Stimulated activated CD4-positive, alpha-beta T cell treated with anti-CD3 and anti-CD28 coated beads, Interleukin-1b, Interleukin-23, amount 100 ng/mL, for 4 hours (primary cell): ENCODE results near the gene PSPH.

ENCODE experiments used
- DNase-seq, 2 donors: peaks; one replicate each; pipeline ENCODE4 v3.0.0-alpha.2; 2020; ENCODE audit warnings: low read depth in 2 of 2

PSPH gene

DNA sequence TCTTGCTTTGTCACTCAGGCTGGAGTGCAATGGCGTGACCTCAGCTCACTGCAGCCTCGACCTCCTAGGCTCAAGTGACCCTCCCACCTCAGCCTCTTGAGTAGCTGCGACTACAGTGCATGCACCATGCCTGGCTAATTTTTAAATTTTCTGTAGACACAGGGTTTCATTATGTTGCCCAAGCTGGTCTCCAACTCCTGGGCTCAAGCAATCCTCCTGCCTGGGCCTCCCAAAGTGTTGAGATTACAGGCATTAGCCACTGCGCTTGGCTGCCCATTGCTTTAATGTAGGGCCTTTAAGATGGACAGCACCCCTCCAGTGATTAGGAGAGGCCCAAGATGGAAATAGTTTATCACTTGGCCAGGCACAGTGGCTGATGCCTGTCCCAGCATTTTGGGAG, 47.5 kb downstream of the PSPH start:
- DNase-seq: no peak

DNA sequence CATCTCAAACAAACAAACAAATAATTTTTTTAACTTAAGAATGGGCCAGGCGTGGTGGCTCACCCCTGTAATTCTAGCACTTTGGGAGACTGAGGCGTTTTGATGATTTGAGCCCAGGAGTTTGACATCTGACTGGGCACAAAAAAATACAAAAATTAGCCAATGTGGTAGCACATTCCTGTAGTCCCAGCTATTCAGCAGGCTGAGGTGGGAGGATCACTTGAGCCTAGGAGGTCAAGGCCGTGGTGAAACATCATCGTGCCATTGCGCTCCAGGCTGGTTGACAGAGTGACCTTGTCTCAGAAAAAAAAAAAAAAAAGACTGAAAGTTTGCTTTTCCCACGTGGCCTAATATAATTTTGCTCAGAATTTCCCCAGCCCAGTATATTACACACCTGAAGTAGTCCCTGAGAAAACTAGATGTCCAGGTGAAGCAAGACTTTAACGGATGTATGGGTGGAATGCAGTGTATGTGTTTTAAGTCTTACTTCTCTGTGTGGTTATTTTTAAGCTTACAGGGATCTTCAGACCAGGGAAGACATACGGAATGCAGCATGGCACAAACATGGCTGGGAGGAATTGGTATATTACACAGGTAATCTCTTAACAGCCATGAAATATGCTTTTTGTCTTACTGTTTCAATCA, 54.3 kb downstream of the PSPH start:
- DNase-seq: no peak

DNA sequence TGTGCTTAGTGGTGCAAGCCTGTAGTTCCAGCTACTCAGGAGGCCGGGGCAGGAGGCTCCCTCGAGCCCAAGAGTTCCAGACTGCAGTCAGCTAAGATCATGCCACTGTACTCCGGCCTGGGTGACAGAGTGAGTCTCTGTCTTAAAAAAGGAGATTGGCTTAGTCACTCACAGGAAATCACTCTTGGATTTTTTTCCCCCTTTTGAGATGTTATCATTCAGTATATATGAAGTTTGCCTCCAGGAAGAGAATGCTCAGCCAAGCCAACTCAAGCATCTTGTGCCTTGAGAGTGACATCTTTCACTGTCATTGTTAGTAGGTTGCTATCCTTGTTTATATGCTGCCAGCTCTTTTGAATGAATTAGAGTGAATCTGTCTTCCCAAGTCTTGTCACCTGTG, 58.9 kb downstream of the PSPH start:
- DNase-seq: no peak

DNA sequence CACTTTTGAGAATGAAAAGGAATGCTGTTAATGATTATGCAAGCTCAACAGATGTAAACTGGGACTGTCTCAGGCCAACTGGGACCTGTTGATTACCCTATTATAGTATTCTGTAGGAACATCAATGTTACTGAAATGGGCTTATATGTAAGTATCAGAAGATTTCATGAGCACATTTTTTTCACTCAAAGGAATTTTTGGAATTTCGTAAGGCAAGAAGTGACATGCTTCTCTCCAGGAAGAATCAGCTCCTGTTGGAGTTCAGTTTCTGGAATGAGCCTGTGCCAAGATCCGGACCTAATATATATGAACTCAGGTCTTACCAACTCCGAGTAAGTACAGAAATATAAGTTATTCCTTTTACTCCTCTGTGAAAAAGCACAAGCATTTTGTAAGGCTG, 67.7 kb downstream of the PSPH start:
- no peak for DNase-seq

DNA sequence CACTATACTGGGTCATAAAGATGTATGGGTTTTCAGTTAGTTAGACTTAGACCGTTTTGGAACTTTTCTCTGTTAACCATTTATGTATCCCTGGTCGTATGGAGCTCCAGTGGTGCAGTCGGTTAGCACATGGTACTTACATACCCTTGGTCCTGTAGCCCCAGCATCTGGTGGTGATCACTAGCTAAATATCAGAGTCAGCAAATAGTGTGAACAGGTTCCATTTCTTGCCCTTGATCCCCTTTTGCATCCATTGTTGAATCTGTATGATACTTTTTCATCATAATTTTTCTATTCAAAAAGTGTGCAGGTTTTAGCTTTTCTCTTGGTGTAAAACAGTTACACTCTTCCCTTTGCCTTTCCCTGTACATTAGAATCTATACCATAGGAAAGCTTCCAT, 71.0 kb downstream of the PSPH start:
- no peak for DNase-seq

DNA sequence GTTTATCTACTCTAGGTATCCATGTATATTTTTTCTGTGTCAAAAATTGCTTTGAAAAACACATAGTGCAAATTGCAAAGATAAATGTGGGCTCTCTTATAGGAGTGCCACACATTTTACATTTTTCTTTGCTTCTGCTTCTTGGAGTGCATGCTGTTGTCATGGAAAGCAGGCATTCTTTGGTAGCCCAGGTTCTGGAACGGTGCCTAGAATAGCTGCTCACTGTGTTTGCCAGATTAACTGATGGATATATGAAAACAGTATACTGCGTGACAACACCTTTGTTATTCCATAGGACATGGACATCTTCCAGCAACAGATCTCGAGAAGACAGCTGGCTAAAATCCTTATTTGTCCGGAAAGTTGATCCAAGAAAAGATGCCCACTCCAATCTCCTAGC, 73.4 kb downstream of the PSPH start:
- no peak for DNase-seq

DNA sequence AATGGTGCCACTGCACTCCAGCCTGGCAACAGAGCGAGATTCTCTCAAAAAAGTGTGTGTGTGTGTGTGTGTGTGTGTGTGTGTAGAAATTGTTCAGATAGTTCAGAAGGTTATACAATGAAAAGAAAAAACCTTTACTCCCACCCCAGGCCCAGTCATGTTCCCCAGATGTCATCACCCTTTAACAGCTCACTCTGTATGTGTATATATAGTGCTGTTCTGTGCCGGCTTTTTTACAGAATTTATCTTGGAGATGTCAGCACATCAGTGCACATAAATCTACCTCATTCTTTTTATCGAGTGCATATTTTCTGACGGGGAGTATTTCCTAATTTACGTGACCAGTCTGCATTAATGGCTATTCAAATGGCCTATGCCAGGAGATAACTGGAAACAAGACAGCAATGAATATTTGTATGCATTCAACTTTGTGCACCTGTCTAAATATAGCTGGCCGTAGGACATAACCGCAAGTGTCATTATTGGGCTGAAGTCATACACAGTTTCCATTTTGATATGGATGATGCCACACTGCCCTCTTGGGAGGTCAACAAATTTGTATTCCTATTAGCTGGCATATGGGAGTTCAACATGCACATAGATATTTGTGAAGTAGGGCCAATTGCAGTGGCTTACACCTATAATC, 75.1 kb downstream of the PSPH start:
- no peak for DNase-seq

DNA sequence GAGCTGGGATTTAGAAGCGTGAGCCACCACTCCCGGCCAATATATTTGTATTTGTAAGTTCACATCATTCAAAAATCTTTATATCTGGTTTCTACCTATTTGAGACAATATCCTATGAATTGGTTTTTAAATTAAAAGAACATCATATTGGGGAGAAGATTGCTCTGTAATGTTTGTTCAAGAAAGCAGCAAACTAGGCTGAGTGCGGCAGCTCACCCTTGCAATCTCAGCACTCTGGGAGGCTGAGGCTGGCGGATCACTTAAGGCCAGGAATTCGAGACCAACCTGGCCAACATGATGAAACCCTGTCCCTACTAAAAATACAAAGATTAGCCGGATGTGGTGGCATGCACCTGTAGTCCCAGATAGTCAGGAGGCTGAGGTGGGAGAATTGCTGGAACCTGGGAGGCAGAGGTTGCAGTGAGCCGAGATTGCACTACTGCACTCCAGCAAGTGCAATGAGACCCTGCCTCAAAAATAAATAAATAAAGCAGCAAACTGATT, 77.4 kb downstream of the PSPH start:
- no peak for DNase-seq

DNA sequence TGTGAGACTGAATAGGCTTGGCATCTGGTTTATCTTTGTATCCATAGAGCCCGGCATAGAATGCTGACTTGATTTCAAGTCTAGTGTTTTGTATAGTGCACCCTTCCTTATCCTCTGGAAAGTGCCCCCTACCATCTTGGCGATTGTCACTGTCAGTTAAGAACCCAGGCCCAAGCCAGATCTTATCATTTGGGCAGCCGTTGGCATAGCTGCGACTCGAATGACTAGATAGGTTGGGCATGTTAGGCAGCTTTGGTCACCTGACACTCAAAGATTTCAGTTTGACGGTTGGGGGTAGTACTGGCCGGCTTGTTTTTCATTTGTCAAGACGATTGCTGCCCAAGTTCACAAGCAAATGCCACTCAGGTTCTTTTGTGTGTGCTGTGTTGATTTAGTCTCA, 80.3 kb downstream of the PSPH start:
- no peak for DNase-seq

DNA sequence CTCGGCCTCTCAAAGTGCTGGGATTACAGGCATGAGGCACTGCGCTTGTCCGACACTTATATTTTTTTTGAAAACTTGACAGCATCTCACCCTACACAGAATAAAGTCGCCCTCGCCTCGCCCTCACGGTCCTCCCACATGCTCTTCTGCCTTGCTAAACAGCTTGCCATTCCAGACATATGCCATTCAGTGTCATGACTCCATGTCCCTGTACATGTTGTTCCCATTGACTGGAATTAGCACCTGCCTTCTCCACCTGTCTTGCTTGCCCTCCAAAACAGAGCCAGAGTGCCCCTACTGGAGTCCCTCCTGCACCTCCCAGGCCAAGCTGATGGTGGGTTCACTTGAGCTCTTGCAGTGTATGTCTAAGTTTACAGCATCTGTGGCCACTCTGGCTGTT, 80.7 kb downstream of the PSPH start:
- DNase-seq: no peak

DNA sequence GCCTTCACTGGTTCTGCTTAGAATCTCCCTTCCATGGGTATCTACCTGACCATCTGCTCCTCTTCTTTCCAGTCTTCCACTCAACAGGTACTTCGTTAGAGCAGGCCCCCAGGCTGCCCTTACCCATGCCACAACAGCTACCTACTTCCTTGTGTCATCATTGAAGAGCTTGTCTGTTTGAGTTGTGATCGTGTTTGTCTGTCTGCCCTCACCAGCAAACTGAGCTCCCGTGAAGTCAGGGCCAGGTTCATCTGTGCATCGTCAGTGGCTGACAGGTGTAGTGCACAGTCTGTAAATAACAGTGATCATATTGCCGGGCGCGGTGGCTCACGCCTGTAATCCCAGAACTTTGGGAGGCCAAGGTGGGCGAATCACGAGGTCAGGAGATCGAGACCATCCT, 81.9 kb downstream of the PSPH start:
- DNase-seq: no peak

DNA sequence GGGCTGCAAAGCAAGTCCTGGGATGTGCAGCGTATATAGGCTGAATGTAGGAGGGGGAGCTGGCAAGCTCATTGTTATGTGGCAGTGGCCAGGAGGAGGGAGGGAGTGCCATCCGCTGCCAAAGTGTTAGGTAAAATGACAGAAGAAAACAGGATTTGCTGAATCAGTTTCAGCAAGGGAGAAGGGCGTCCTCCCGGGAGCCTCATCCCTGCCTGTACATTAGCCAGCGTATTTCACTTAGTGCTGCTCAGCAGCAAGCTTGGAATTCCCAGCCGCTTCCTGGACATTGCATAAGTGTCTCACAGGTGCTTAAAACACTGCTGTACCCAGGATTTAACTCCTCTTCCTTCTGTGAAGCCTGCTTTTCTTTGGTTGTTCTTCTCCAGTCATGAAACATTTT, 84.4 kb downstream of the PSPH start:
- DNase-seq: no peak

DNA sequence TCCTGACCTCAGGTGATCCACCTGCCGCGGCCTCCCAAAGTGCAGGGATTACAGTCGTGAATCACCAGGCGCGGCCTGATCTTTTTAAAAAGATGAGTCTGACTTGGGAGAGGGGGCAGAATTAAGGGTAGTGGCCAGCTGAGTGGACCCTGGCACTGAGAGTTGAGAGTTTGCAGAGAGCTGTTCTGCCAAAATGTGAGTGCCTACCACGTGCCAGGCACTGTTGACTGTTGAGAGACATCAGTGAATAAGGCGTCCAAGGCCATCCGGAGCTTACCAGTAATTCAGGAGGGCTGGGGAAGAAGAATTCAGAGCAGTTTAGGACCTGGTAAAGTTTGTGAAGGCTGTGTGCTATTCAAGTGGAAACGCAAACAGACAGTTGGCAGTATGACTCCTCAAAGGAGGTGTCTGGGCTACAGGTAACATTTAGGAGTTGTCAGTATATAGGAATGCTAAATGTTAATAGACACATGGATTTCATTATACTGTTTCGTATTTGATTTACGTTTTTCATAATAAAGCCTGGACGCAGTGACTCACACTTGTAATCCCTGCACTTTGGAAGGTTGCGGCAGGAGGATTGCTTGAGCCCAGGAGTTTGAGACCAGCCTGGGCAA, 85.3 kb downstream of the PSPH start:
- no peak for DNase-seq

DNA sequence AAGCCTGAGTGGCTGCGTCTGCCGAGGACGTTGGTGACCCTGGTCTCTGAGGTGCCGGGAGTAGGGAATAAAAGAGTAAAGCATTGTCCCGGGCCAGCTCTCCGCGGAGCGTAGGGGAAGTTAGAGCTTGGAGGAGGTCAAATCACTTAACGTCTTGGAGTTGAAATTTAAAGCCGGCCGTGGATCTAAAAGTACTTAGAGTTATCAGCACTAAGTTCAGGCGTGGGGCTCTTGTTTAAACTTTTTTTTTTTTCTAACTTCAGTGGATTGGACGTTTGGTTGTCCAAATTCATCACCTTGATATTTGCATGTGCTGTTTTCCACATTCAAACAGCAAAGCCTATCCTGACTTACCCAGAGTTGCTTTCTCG, 86.2 kb downstream of the PSPH start:
- no peak for DNase-seq

DNA sequence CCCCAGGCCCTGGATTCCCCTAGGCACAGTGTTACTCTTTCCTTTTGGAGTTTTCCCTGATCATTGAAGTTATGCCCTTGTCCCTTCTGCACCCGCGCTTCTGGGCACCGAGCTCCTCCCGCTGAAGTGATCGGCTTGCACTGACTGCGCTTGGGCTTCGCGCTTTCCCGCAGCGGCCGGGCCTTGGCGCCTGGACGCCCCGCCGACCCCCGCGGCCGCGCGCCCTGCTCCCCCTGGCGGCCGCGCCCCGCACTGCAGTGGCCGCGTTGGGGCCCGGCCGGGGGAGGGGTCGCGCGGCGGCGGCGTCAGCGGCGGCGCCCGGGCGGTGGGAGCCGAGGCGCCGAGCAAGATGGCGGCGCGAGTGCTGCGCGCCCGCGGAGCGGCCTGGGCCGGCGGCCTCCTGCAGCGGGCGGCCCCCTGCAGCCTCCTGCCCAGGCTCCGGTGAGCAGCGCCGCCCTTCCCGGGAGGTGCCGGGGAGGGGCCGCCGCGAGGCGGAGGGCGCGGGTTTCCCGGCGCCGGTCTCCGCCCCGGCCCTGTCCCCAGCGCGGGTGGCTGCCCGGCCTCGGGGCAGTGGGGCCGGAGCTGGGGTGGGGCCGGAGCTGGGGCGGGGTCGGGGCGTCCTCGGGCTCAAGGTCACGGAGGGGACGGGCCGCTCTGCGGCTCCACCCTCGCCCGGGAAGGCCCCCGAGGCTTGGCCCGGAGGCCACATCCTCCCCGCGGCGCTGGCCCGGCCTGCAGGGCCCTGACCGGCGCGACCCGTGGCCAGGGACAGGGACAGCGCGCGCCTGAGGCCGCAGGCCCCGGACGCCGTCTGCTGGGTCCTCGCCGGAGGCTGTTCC, 86.8 kb downstream of the PSPH start, which contains the start of gene NIPSNAP2:
NIPSNAP2 (plus strand) TSS at position 325 of the 839 bp plus-strand sequence; CDS start at position 350, 25 bp downstream.
- DNase-seq: peak; percentile 43 to 65

DNA sequence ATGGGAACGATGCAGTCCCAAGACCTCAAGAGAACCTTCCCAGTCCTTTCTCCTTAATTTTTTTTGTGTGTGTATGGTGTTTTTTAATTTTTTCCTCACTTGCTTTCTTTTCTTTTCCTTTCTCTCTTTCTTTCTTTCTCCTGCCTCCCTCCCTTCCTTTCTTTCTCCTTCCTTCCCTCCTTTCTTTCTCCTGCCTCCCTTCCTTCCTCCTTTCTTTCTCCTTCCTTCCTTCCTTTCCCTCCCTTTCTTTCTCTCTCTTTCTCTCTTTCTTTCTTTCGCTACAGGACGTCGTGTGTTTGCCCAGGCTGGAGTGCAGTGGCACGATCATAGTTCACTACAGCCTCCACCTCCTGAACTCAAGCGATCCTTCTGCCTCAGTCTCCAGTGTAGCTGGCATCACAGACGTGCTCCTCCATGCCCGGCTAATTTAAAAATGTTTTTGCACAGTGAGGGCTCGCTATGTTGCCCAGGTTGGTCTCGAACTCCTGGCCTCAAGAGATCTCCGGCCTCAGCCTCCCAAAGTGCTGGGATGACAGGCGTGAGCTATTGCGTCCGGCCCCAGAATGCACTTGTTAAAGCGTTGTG, 87.6 kb downstream of the PSPH start:
- no peak for DNase-seq

DNA sequence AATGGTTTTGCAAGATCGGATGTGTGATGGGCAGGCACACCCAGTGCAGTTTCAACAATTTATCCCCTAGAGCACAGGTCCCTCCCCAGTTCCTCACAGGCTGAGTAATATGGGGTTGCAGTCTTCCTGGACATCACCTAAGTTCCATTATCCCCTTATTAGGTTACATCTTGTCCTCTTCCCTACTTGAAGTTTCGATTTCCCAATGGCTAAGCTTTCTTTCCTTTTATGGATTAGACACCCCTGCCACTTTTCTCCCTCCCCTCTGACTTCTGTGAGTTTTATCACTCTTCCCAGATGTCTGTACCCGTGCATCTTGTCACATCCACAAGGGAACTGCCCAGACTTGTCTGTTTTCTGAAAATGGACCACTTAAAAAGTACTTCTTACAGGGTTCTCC, 89.2 kb downstream of the PSPH start:
- no peak for DNase-seq
